ENCODE measurements around the gene NUP205. TPM values are rescaled to one million over a fixed set of nuclear protein-coding genes. Genes with fewer than 3 reads are reported as not detected.
A peak's percentile ranks its signal among the peaks of the same experiment; 100 is the strongest.

NUP205 gene
- total and polyA plus RNA-seq, 11 donors: 9.4 to 18.6 (median 13.6) TPM

GRCh38 chr7:135684699-135685098, 127.0 kb downstream of the NUP205 start:
- 73 to 85% (median 81%) methylated on average over 5 of the region's 5 CpGs for WGBS, 4 donors
- TF ChIP-seq CTCF (IDR thresholded peaks at IDR 0.05): no peak

GRCh38 chr7:135685306-135686084, 127.8 kb downstream of the NUP205 start:
- ATAC-seq (no peak), DNase-seq (no peak)
- no peaks in the 10 kb centered on the region for H3K9me3 ChIP-seq
- 78 to 87% (median 83%) methylated on average over 9 of the region's 9 CpGs for WGBS, 4 donors
- H3K36me3 ChIP-seq: peaks cover 0 to 35% (median 13%) of the 10 kb centered on the region in 9 donors
- H3K27ac ChIP-seq: no peak overlapping the region
- intact Hi-C loops (cut with DNase I): no loop called here
- peaks cover 0 to 32% (median 11%) of the 10 kb centered on the region in 12 donors for H3K4me1 ChIP-seq
- TF ChIP-seq CTCF (IDR thresholded peaks at IDR 0.05) (no peak), POLR2A (IDR thresholded peaks at IDR 0.05) (no peak)
- H3K27me3 ChIP-seq: no peaks in the 10 kb centered on the region
- H3K4me3 ChIP-seq: no peak overlapping the region

More at GRCh38 chr7:135684699-135685098, 127.0 kb downstream of the NUP205 start:
- H3K36me3 ChIP-seq: peaks cover 0 to 34% (median 13%) of the 10 kb centered on the region in 9 donors
- H3K9me3 ChIP-seq: no peaks in the 10 kb centered on the region
- no peak for ATAC-seq
- H3K4me3 ChIP-seq: no peak overlapping the region
- intact Hi-C loops (cut with DNase I): loop anchor here in 1 of 10 donors (5.0 kb wide), 1 partner anchor 108 kb away; no protein-coding TSS in a partner anchor
- peaks cover 0 to 32% (median 11%) of the 10 kb centered on the region in 12 donors for H3K4me1 ChIP-seq
- DNase-seq: no peak
- H3K27ac ChIP-seq: peak overlapping the region in 1 of 12 donors; percentile 61
- H3K27me3 ChIP-seq: no peaks in the 10 kb centered on the region

GRCh38 chr7:135687466-135687865, 129.7 kb downstream of the NUP205 start:
- DNase-seq: no peak
- no peak overlapping the region for H3K27ac ChIP-seq
- no peaks in the 10 kb centered on the region for H3K9me3 ChIP-seq
- H3K27me3 ChIP-seq: no peaks in the 10 kb centered on the region
- H3K36me3 ChIP-seq: peaks cover 0 to 48% (median 22%) of the 10 kb centered on the region in 9 donors
- TF ChIP-seq CTCF (IDR thresholded peaks at IDR 0.05) (no peak), POLR2A (IDR thresholded peaks at IDR 0.05) (no peak)
- WGBS, 4 donors: 0 to 43% (median 0%) methylated on average over 1 of the region's 1 CpG
- H3K4me3 ChIP-seq: no peak overlapping the region
- intact Hi-C loops (cut with DNase I): no loop called here
- peaks cover 0 to 23% (median 11%) of the 10 kb centered on the region in 12 donors for H3K4me1 ChIP-seq
- ATAC-seq: no peak

GRCh38 chr7:135690566-135690965, 132.8 kb downstream of the NUP205 start:
- no peaks in the 10 kb centered on the region for H3K27me3 ChIP-seq
- H3K9me3 ChIP-seq: no peaks in the 10 kb centered on the region
- WGBS, 4 donors: 92 to 96% (median 92%) methylated on average over 3 of the region's 3 CpGs
- TF ChIP-seq CTCF (IDR thresholded peaks at IDR 0.05): no peak
- no peak for TF ChIP-seq POLR2A (IDR thresholded peaks at IDR 0.05)
- peaks cover 0 to 13% (median 5%) of the 10 kb centered on the region in 12 donors for H3K4me1 ChIP-seq
- intact Hi-C loops (cut with DNase I): loop anchor here in 1 of 10 donors (5.0 kb wide), 1 partner anchor 57 kb away; the partner anchor contains the start of gene FAM180A
- peaks cover 0 to 52% (median 25%) of the 10 kb centered on the region in 9 donors for H3K36me3 ChIP-seq
- ATAC-seq (no peak), DNase-seq (no peak)
- H3K27ac ChIP-seq: no peak overlapping the region
- no peak overlapping the region for H3K4me3 ChIP-seq

Data from heart left ventricle (tissue), 16 donors.